Calu3 (cell line): ENCODE results near the gene AFAP1. TPM values are rescaled to one million over a fixed set of nuclear protein-coding genes. Genes with fewer than 3 reads are reported as not detected.

ENCODE experiments used
- BruUV-seq: library from RNA; stranded (reverse); fragments of 400-500 nt; replicated peaks from 2 replicates; lab custom pipeline; 2021; lab: Mats Ljungman, UMichigan
- CTCF ChIA-PET: fragments of 300-600 bp; sonication (Branson Sonifier 250); formaldehyde crosslinking; loops from one replicate; lab custom pipeline; 2022; ENCODE audit warnings: antibody characterized with exemption; lab: Charles Lee
- DNase-seq: peaks from one replicate; pipeline ENCODE4 v3.0.0; 2022
- H3K27ac Mint-ChIP-seq: one replicate; pipeline ENCODE4 v1.8.0; 2022; ENCODE audit warnings: mixed read lengths; ENCODE audit not compliant: unreplicated experiment
- H3K27me3 Mint-ChIP-seq: one replicate; pipeline ENCODE4 v1.8.0; 2022; ENCODE audit warnings: mixed read lengths; ENCODE audit not compliant: unreplicated experiment
- H3K36me3 Mint-ChIP-seq: one replicate; pipeline ENCODE4 v1.8.0; 2022; ENCODE audit warnings: mild to moderate bottlenecking, moderate library complexity, mixed read lengths; ENCODE audit not compliant: insufficient read depth, unreplicated experiment
- H3K4me1 Mint-ChIP-seq: one replicate; pipeline ENCODE4 v1.8.0; 2022; ENCODE audit warnings: mild to moderate bottlenecking, low read depth, mixed read lengths; ENCODE audit not compliant: unreplicated experiment
- H3K4me3 Mint-ChIP-seq: one replicate; pipeline ENCODE4 v1.8.0; 2022; ENCODE audit warnings: mild to moderate bottlenecking, low read depth, moderate library complexity, mixed read lengths; ENCODE audit not compliant: unreplicated experiment
- H3K9me3 Mint-ChIP-seq: one replicate; pipeline ENCODE4 v1.8.0; 2022; ENCODE audit warnings: low read depth, mixed read lengths; ENCODE audit not compliant: unreplicated experiment
- CTCF ChIP-seq: fragments of 200-600 bp; IDR thresholded peaks from one replicate; pipeline ENCODE4 v1.8.0; 2022; ENCODE audit warnings: antibody characterized with exemption; ENCODE audit not compliant: unreplicated experiment
- intact Hi-C: fragments of 100-400 bp; cut with micrococcal nuclease; formaldehyde crosslinking; loops from one replicate; pipeline ENCODE4 v1.10.0; 2022; ENCODE audit not compliant: unreplicated experiment
- total RNA-seq: library from RNA; stranded (reverse); gene quantifications from 2 replicates; pipeline ENCODE4 v1.2.3, GENCODE V29; 2022

Gene AFAP1
- total RNA-seq, 1 experiment from 2014 or later: 40.1 TPM

- Mint-ChIP-seq H3K27ac (no peak overlapping the region), H3K4me3 (no peak overlapping the region), H3K4me1 (peaks cover 12% of the 10 kb centered on the region), H3K27me3 (no peaks in the 10 kb centered on the region), H3K36me3 (peaks cover 29% of the 10 kb centered on the region), H3K9me3 (no peaks in the 10 kb centered on the region)
- BruUV-seq: no TSS peak
- no peak for TF ChIP-seq CTCF
- intact Hi-C loops: no loop called here
- DNase-seq: no peak
- CTCF ChIA-PET: no interaction called here
These were observed 113.3 kb downstream of the AFAP1 start for GRCh38 chr4:7826176-7826908.

- BruUV-seq: no TSS peak
- peaks cover 32% of the 10 kb centered on the region for H3K36me3 Mint-ChIP-seq
- no peak overlapping the region for H3K27ac Mint-ChIP-seq
- H3K4me1 Mint-ChIP-seq: peaks cover 12% of the 10 kb centered on the region
- no peak overlapping the region for H3K4me3 Mint-ChIP-seq
- intact Hi-C loops: no loop called here
- H3K9me3 Mint-ChIP-seq: no peaks in the 10 kb centered on the region
- no peak for DNase-seq
- no peaks in the 10 kb centered on the region for H3K27me3 Mint-ChIP-seq
- CTCF ChIA-PET: no interaction called here
- TF ChIP-seq CTCF: no peak
These were observed 115.4 kb downstream of the AFAP1 start for GRCh38 chr4:7824218-7824617.

GRCh38 chr4:7823416-7823824 lies 116.2 kb downstream of the AFAP1 start:
- CTCF ChIA-PET: no interaction called here
- Mint-ChIP-seq H3K4me3 (no peak overlapping the region), H3K27me3 (no peaks in the 10 kb centered on the region), H3K9me3 (no peaks in the 10 kb centered on the region), H3K36me3 (peaks cover 33% of the 10 kb centered on the region), H3K27ac (peak overlapping the region; percentile 44), H3K4me1 (peaks cover 12% of the 10 kb centered on the region)
- BruUV-seq: no TSS peak
- no peak for TF ChIP-seq CTCF
- no peak for DNase-seq
- intact Hi-C loops: no loop called here

- DNase-seq: no peak
- peaks cover 33% of the 10 kb centered on the region for H3K36me3 Mint-ChIP-seq
- no TSS peak for BruUV-seq
These were observed 116.8 kb downstream of the AFAP1 start for GRCh38 chr4:7822877-7823276.

More at GRCh38 chr4:7822877-7823276, 116.8 kb downstream of the AFAP1 start:
- intact Hi-C loops: no loop called here
- H3K27me3 Mint-ChIP-seq: no peaks in the 10 kb centered on the region
- peaks cover 12% of the 10 kb centered on the region for H3K4me1 Mint-ChIP-seq
- H3K9me3 Mint-ChIP-seq: no peaks in the 10 kb centered on the region
- no peak overlapping the region for H3K4me3 Mint-ChIP-seq
- CTCF ChIA-PET: interaction anchor here (0.7 kb wide), 1 partner anchor 115 kb away, joined by 3 read pairs; no protein-coding TSS in a partner anchor
- no peak for TF ChIP-seq CTCF
- H3K27ac Mint-ChIP-seq: peak overlapping the region; percentile 44
